ENCODE data around the gene GRIA1.

- no peak for TF ChIP-seq CTCF (IDR thresholded peaks at IDR 0.05)
- TF ChIP-seq POLR2AphosphoS5 (IDR thresholded peaks at IDR 0.05) = no peak
- TF ChIP-seq POLR2A (IDR thresholded peaks at IDR 0.05) = no peak
- TF ChIP-seq EP300 (IDR thresholded peaks at IDR 0.05) = no peak
Observed at GRCh38 chr5:153661897-153662296, 171.4 kb downstream of the GRIA1 start.

Measured in gastroesophageal sphincter (tissue), 3 donors.